ENCODE results near the gene DPP7. TPM values are rescaled to one million over a fixed set of nuclear protein-coding genes. Genes with fewer than 3 reads are reported as not detected.

DPP7 gene
- total RNA-seq, 4 donors from 2014 or later, result 71.4 to 139 (median 96.5) TPM

DNA sequence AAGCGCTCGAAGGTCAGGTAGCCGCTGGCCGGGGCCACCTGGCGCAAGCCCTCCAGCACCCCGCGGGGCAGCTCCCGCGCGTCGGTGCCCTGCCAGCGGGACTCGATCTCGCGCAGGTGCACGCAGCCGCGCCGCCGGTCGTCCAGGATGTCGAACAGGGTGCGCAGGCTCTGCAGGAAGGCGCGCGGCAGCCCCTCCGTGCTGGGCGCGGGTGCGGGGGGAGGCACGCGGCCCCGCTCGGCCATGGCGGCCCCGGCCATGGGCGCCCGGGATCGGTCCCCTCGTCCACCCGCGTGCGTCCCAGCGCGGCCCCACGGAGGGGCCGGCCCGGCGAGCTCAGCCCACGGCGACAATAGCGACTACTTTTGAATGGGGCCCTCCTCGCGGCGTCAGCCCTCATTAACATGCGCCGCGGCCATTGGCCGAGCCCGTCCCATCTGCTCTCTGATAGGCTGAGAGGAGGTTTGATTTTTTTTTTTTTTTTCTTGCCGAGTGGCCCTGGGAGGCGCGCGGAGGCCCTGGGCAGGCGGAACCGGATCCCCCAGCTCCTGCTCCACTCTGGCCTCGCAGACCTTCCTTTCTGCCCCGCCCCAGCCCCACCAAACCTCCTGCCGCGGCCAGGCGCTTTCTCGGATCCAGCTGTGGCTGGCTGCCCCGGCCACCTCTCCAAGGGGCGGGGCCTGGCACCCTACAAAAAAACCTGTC, 44.2 kb downstream of the DPP7 start, which contains the start of gene SAPCD2:
Gene SAPCD2, minus strand, starts transcription at position 357 of the 705 bp plus-strand sequence. Its CDS starts 97 bp downstream, at position 260.
- under 1% methylated on average over 42 of the region's 74 CpGs for WGBS
- H3K4me1 ChIP-seq, result peaks cover 35% of the 10 kb centered on the region
- H3K9me3 ChIP-seq, result no peaks in the 10 kb centered on the region
- H3K27me3 ChIP-seq, result peaks cover 18% of the 10 kb centered on the region
- peak; percentile 90 to 95 for DNase-seq (ENCODE audit: low spot score in 2 of 2)
- H3K27ac ChIP-seq, result peak within 1 kb of the TSS; percentile 66
- TF ChIP-seq POLR2AphosphoS5 (IDR thresholded peaks at IDR 0.05) (no peak), EP300 (IDR thresholded peaks at IDR 0.05) (no peak), POLR2A (IDR thresholded peaks at IDR 0.05) (no peak)
- TF ChIP-seq, protein P1, sequence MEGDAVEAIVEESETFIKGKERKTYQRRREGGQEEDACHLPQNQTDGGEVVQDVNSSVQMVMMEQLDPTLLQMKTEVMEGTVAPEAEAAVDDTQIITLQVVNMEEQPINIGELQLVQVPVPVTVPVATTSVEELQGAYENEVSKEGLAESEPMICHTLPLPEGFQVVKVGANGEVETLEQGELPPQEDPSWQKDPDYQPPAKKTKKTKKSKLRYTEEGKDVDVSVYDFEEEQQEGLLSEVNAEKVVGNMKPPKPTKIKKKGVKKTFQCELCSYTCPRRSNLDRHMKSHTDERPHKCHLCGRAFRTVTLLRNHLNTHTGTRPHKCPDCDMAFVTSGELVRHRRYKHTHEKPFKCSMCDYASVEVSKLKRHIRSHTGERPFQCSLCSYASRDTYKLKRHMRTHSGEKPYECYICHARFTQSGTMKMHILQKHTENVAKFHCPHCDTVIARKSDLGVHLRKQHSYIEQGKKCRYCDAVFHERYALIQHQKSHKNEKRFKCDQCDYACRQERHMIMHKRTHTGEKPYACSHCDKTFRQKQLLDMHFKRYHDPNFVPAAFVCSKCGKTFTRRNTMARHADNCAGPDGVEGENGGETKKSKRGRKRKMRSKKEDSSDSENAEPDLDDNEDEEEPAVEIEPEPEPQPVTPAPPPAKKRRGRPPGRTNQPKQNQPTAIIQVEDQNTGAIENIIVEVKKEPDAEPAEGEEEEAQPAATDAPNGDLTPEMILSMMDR (IDR thresholded peaks at IDR 0.05), result no peak
- H3K36me3 ChIP-seq, result no peaks in the 10 kb centered on the region
- H3K4me3 ChIP-seq, result peak within 1 kb of the TSS; percentile 56

DNA sequence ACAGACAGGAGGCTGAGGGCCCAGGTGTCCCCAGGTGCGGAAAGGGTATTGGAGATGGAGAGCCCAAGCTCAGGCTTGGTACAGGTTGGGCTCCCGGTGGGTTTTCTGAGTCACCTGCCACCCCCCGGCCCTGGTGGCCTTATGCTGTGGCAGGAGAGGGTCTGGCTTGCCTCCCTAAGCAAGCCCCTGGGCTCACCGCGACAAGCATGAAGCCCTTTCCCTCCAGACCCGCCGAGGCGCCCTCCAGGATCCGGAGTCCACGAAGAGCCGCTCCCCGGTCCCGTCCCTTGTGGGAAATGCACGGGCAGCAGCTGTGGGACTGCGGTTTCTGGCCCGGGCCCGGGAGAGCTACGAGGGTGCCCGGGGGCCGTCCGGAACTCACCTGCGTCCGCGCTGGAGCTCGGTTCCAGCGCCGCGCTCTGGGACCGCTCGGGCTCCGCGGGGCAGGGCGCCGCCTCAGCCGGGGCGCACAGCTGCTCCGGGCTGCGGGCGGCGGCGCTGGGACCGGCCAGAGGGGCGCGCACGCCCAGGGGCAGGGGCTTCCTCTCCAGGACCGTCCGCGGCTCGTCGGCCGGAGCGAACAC, 44.9 kb downstream of the DPP7 start:
- Histone ChIP-seq H3K27me3 (peaks cover 18% of the 10 kb centered on the region), H3K4me3 (peak overlapping the region; percentile 56), H3K27ac (no peak overlapping the region), H3K4me1 (peaks cover 41% of the 10 kb centered on the region), H3K9me3 (no peaks in the 10 kb centered on the region), H3K36me3 (no peaks in the 10 kb centered on the region)
- TF ChIP-seq, protein P1 (IDR thresholded peaks at IDR 0.05), result no peak
- TF ChIP-seq POLR2A (IDR thresholded peaks at IDR 0.05) (no peak), EP300 (IDR thresholded peaks at IDR 0.05) (no peak), POLR2AphosphoS5 (IDR thresholded peaks at IDR 0.05) (no peak)
- DNase-seq (ENCODE audit: low spot score in 2 of 2), result peak in 1 of 2 donors; percentile 65
- WGBS, result 20% methylated on average over 5 of the region's 52 CpGs

DNA sequence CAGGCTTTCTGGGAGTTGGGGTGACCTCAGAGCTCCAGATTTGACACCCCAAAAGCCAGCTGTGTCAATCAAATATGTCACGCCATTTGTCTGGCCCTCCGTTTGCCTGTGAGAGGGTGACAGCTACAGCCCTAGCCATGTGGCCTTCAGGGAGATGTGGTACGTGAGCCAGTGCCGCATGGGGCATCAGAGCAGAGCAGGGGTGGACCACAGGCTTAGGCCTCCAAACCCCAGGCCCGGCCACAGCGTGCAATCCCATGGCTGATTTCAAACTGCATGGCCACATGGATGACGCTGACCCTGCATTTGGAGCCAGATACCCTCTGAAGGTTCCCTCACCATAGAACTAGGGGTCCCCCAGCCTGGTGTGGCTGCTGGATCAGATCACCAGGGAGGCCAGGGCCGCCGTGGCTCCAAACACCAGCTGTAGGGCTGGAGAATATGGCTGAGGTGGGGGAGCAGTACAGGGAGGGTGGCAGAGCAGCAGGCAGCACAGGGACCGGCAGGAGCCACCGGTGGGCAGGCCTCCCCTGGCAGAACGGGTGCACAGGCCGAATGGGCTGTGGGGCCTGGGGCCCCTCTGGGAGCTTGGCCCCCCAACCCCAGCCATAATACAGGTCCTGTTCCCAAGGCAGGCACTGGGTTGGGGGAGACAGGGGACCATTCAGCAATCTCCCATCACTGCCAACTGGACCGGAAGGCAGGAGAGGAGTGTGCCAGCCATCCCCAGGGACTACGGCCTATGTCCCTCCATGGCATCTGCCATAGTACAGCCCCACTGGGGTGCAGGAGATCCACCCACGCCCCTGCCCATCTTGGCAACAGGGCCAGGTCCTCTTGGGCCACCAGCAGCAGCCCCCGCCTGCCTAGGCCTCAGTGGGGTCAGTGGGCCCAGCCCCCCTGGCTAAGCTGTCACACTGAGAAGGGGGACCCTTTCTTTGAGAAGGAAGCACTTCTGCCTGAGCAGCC, 45.7 kb downstream of the DPP7 start:
- Histone ChIP-seq H3K27ac (no peak overlapping the region), H3K4me3 (peak overlapping the region; percentile 56), H3K27me3 (peaks cover 18% of the 10 kb centered on the region), H3K4me1 (peaks cover 49% of the 10 kb centered on the region), H3K36me3 (no peaks in the 10 kb centered on the region), H3K9me3 (no peaks in the 10 kb centered on the region)
- peak in 1 of 2 donors; percentile 60 for DNase-seq (ENCODE audit: low spot score in 2 of 2)
- TF ChIP-seq POLR2AphosphoS5 (IDR thresholded peaks at IDR 0.05), result no peak
- TF ChIP-seq EP300 (IDR thresholded peaks at IDR 0.05), result no peak
- TF ChIP-seq, protein P1 (IDR thresholded peaks at IDR 0.05), result no peak
- TF ChIP-seq POLR2A (IDR thresholded peaks at IDR 0.05), result no peak
- WGBS, result 75% methylated on average over 4 of the region's 17 CpGs

DNA sequence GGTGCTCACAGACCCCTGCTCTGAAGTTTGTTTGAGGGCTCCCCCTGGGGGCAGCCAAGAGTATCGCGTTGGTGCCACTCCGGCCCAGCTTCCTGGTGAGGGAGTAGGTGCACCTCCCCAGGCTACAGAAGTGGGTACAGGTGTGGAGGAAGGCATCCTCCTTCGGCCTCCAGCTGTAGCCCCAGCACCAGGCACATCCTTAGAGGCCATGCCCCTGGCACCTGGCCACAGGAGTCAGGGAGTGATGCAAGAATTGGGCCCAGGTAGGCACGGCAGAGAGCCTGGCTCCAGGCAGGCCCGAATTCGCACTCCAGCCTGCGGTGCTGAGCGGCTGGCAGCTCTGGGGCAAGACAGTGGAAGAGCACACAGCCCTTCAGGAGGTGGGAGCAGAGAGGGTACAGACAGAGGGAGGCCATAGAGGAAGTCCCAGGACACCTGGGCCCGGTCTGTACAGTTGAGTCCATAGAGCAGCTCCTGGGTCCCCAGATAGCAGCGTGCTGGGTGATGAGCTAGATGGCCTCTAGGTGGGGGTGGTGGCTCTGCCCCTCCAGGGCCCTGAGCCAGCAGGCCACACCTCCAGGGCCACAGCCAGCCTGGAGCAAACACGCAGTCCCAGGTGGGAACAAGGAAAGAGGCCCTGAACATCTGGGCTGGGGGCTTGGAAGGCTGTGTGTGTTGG, 46.5 kb downstream of the DPP7 start:
- Histone ChIP-seq H3K27ac (no peak overlapping the region), H3K4me3 (no peak overlapping the region), H3K27me3 (peaks cover 18% of the 10 kb centered on the region), H3K9me3 (no peaks in the 10 kb centered on the region), H3K36me3 (no peaks in the 10 kb centered on the region), H3K4me1 (peaks cover 57% of the 10 kb centered on the region)
- TF ChIP-seq, protein P1 (IDR thresholded peaks at IDR 0.05), result peak; percentile 59 to 73
- no peak for TF ChIP-seq POLR2AphosphoS5 (IDR thresholded peaks at IDR 0.05)
- no peak for DNase-seq (ENCODE audit: low spot score in 2 of 2)
- 37% methylated on average over 6 of the region's 12 CpGs for WGBS

All from suprapubic skin (tissue), 4 donors.